A673 (cell line): ENCODE results near the gene CNOT1. TPM values are rescaled to one million over a fixed set of nuclear protein-coding genes. Genes with fewer than 3 reads are reported as not detected.

Experiments
- BruUV-seq: library from RNA; stranded (reverse); fragments of 400-500 nt; replicated peaks from 2 replicates; lab custom pipeline; 2021; lab: Mats Ljungman, UMichigan
- CTCF ChIA-PET: fragments of 300-600 bp; sonication (Branson Sonifier 250); formaldehyde crosslinking; loops from one replicate; lab custom pipeline; 2022; ENCODE audit warnings: antibody characterized with exemption; lab: Charles Lee
- POLR2A ChIA-PET: fragments of 300-600 bp; sonication (Branson Sonifier 250); formaldehyde crosslinking; loops from one replicate; lab custom pipeline; 2022; ENCODE audit warnings: antibody characterized with exemption; ENCODE audit not compliant: low non-redundant PET; lab: Charles Lee
- DNase-seq: peaks from one replicate; pipeline ENCODE4 v3.0.0-alpha.2; 2015; ENCODE audit warnings: low spot score
- H3K27ac ChIP-seq: fragments of 200-600 bp; sonication (generic); 2 replicates; pipeline ENCODE4 v1.5.1; 2016; ENCODE audit warnings: mixed run types, low read depth, mild to moderate bottlenecking, mixed read lengths, antibody characterized with exemption, low read length; ENCODE audit not compliant: poor library complexity, severe bottlenecking
- H3K27me3 ChIP-seq: fragments of 200-600 bp; sonication (generic); replicated peaks from 2 replicates; pipeline ENCODE4 v1.6.1; 2017; ENCODE audit warnings: mixed run types, low read depth, mild to moderate bottlenecking, mixed read lengths, antibody characterized with exemption, low read length; ENCODE audit not compliant: insufficient read depth, poor library complexity
- H3K36me3 ChIP-seq: fragments of 200-600 bp; sonication (generic); 2 replicates; pipeline ENCODE4 v1.6.1; 2016; ENCODE audit warnings: mixed run types, mild to moderate bottlenecking, mixed read lengths, antibody characterized with exemption, low read length; ENCODE audit not compliant: insufficient read depth, poor library complexity, severe bottlenecking
- H3K4me1 ChIP-seq: fragments of 200-600 bp; sonication (generic); 2 replicates; pipeline ENCODE4 v1.6.1; 2017; ENCODE audit warnings: mixed run types, mild to moderate bottlenecking, mixed read lengths, antibody characterized with exemption, low read length; ENCODE audit not compliant: insufficient read depth, poor library complexity, severe bottlenecking
- H3K4me3 ChIP-seq: fragments of 200-600 bp; sonication (generic); 2 replicates; pipeline ENCODE4 v1.5.1; 2016; ENCODE audit warnings: low read depth, mixed run types, mild to moderate bottlenecking, mixed read lengths, low read length; ENCODE audit not compliant: poor library complexity, severe bottlenecking
- H3K9me3 ChIP-seq: fragments of 200-600 bp; sonication (generic); 2 replicates; pipeline ENCODE4 v1.6.1; 2016; ENCODE audit warnings: mixed run types, low read depth, mild to moderate bottlenecking, mixed read lengths, antibody characterized with exemption, low read length; ENCODE audit not compliant: poor library complexity, severe bottlenecking
- EZH2 ChIP-seq: fragments of 200-600 bp; sonication (generic); IDR thresholded peaks from 2 replicates; pipeline ENCODE4 v1.6.1; 2017; ENCODE audit warnings: borderline replicate concordance, low read depth, mild to moderate bottlenecking, mixed read lengths, antibody characterized with exemption, low read length; ENCODE audit not compliant: poor library complexity, severe bottlenecking
- intact Hi-C: fragments of 100-400 bp; cut with micrococcal nuclease; formaldehyde crosslinking; loops from one replicate; pipeline ENCODE4 v1.10.0; 2022; ENCODE audit not compliant: unreplicated experiment
- total RNA-seq: library from RNA; stranded (reverse); gene quantifications from 2 replicates; pipeline ENCODE4 v1.2.3, GENCODE V29; 2021
- TF ChIP-seq, protein P1 (sequence below): fragments of 300-800, 200-600 bp; sonication (generic); conservative IDR thresholded peaks from 2 replicates; pipeline ENCODE4 v1.5.1; 2017; ENCODE audit warnings: low read depth, mild to moderate bottlenecking, antibody characterized with exemption, low read length, moderate library complexity, mixed read lengths

CNOT1 gene
- total RNA-seq, 1 experiment from 2014 or later = 255 TPM

DNA sequence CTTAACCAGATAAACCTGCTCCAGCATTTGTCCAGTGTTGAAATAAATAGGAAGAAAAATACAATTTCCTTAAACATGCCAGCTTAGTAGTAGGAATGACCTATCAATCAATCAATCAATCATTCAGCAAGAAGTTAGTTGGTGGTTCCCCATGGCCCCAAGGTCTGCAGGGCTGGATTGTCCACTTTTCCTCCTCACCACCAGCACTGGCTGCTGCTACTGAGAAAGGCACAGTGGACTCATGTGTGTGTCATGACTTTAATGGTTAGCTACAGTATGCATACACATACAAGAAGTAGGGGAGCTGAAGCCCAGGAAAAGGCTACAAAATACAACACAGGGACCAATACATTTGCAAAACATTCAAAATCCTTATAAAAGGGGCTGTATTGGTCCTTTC lies 109.9 kb downstream of the CNOT1 start:
- Histone ChIP-seq H3K4me3 (no peak overlapping the region), H3K4me1 (peaks cover 8% of the 10 kb centered on the region), H3K9me3 (no peaks in the 10 kb centered on the region), H3K36me3 (peaks cover 77% of the 10 kb centered on the region), H3K27me3 (no peaks in the 10 kb centered on the region), H3K27ac (no peak overlapping the region)
- no peak for TF ChIP-seq EZH2
- TF ChIP-seq, protein P1, sequence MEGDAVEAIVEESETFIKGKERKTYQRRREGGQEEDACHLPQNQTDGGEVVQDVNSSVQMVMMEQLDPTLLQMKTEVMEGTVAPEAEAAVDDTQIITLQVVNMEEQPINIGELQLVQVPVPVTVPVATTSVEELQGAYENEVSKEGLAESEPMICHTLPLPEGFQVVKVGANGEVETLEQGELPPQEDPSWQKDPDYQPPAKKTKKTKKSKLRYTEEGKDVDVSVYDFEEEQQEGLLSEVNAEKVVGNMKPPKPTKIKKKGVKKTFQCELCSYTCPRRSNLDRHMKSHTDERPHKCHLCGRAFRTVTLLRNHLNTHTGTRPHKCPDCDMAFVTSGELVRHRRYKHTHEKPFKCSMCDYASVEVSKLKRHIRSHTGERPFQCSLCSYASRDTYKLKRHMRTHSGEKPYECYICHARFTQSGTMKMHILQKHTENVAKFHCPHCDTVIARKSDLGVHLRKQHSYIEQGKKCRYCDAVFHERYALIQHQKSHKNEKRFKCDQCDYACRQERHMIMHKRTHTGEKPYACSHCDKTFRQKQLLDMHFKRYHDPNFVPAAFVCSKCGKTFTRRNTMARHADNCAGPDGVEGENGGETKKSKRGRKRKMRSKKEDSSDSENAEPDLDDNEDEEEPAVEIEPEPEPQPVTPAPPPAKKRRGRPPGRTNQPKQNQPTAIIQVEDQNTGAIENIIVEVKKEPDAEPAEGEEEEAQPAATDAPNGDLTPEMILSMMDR = no peak
- intact Hi-C loops = no loop called here
- POLR2A ChIA-PET = no interaction called here
- CTCF ChIA-PET = no interaction called here
- no peak for DNase-seq
- BruUV-seq = no TSS peak

GRCh38 chr16:58518980-58519368 lies 110.7 kb downstream of the CNOT1 start:
- Histone ChIP-seq H3K4me1 (peaks cover 8% of the 10 kb centered on the region), H3K27ac (no peak overlapping the region), H3K9me3 (no peaks in the 10 kb centered on the region), H3K27me3 (no peaks in the 10 kb centered on the region), H3K36me3 (peaks cover 70% of the 10 kb centered on the region), H3K4me3 (no peak overlapping the region)
- BruUV-seq = no TSS peak
- no peak for DNase-seq
- TF ChIP-seq, protein P1 = no peak
- TF ChIP-seq EZH2 = no peak
- intact Hi-C loops = no loop called here
- ChIA-PET CTCF (no interaction called here), POLR2A (no interaction called here)

DNA sequence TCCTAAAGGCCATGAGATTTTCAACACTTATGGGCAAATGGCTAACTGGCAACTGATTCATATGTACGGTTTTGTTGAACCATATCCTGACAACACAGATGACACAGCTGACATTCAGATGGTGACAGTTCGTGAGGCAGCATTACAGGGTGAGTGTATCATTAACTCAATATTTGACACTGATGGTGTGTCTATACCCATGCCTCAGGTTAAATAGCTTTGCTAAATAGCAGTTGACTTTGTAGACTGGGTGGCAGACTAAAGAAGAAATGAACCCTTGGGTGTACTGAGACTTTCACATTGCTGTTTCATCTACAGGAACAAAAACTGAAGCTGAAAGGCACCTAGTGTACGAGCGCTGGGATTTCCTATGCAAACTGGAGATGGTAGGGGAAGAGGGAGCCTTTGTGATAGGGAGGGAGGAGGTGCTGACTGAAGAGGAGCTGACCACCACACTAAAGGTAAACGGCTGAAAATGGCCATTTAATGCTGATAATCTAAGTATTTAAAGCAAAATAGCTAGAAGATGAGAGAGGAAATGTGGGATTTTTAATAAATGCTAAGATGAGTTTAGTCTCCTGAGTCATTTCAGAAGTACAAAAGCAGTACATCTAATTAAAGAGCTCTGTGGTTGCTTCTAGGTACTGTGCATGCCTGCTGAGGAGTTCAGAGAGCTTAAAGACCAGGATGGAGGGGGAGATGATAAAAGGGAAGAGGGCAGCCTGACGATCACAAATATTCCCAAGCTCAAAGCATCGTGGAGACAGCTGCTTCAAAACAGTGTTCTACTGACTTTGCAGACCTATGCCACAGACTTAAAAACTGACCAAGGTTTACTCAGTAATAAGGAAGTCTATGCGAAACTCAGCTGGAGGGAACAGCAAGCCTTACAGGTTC lies 111.3 kb downstream of the CNOT1 start:
- H3K4me3 ChIP-seq = no peak overlapping the region
- peaks cover 8% of the 10 kb centered on the region for H3K4me1 ChIP-seq
- CTCF ChIA-PET = no interaction called here
- POLR2A ChIA-PET = no interaction called here
- H3K27ac ChIP-seq = no peak overlapping the region
- BruUV-seq = TSS peak; percentile 27
- DNase-seq = no peak
- no peak for TF ChIP-seq EZH2
- TF ChIP-seq, protein P1 = no peak
- peaks cover 63% of the 10 kb centered on the region for H3K36me3 ChIP-seq
- H3K27me3 ChIP-seq = no peaks in the 10 kb centered on the region
- H3K9me3 ChIP-seq = no peaks in the 10 kb centered on the region
- intact Hi-C loops = no loop called here
